Karpas-422 (cell line): ENCODE results near the gene TBCA. TPM values are rescaled to one million over a fixed set of nuclear protein-coding genes. Genes with fewer than 3 reads are reported as not detected.

Source experiments
- DNase-seq: peaks from one replicate; pipeline ENCODE4 v3.0.0-alpha.2; 2015
- H2AFZ ChIP-seq: fragments of 200-600 bp; sonication (generic); 2 replicates; pipeline ENCODE4 v1.6.1; 2014; ENCODE audit warnings: antibody characterized with exemption, low read length, mixed read lengths
- H3K27ac ChIP-seq: fragments of 200-600 bp; sonication (generic); 2 replicates; pipeline ENCODE4 v1.5.1; 2014; ENCODE audit warnings: mild to moderate bottlenecking, low read length, moderate library complexity
- H3K27me3 ChIP-seq: fragments of 200-600 bp; sonication (generic); 2 replicates; pipeline ENCODE4 v1.6.1; 2014; ENCODE audit warnings: low read length, mixed read lengths
- H3K36me3 ChIP-seq: fragments of 200-600 bp; sonication (generic); 2 replicates; pipeline ENCODE4 v1.6.1; 2014; ENCODE audit warnings: low read length, mixed read lengths; ENCODE audit not compliant: insufficient read depth
- H3K4me1 ChIP-seq: fragments of 200-600 bp; sonication (generic); 2 replicates; pipeline ENCODE4 v1.6.1; 2014; ENCODE audit warnings: mild to moderate bottlenecking, low read length, mixed read lengths
- H3K4me2 ChIP-seq: fragments of 200-600 bp; sonication (generic); 2 replicates; pipeline ENCODE4 v1.6.1; 2014; ENCODE audit warnings: low read length, low read depth, mild to moderate bottlenecking; ENCODE audit not compliant: poor library complexity, severe bottlenecking
- H3K4me3 ChIP-seq: fragments of 200-600 bp; sonication (generic); 2 replicates; pipeline ENCODE4 v1.5.1; 2014; ENCODE audit warnings: mild to moderate bottlenecking, antibody characterized with exemption, low read length, mixed read lengths
- H3K79me2 ChIP-seq: fragments of 200-600 bp; sonication (generic); 2 replicates; pipeline ENCODE4 v1.6.1; 2014; ENCODE audit warnings: mild to moderate bottlenecking, low read length, mixed read lengths
- H3K9ac ChIP-seq: fragments of 200-600 bp; sonication (generic); 2 replicates; pipeline ENCODE4 v1.6.0; 2014; ENCODE audit warnings: low read length
- H3K9me2 ChIP-seq: fragments of 200-600 bp; sonication (generic), shearing (Covaris generic); replicated peaks from 2 replicates; pipeline ENCODE4 v1.6.0; 2014; ENCODE audit warnings: mild to moderate bottlenecking, low read length, moderate library complexity; ENCODE audit not compliant: insufficient read depth
- H3K9me3 ChIP-seq: fragments of 300-700, 200-600 bp; sonication (generic); 2 replicates; pipeline ENCODE4 v1.6.1; 2014; ENCODE audit warnings: low read length, mixed read lengths
- H4K20me1 ChIP-seq: fragments of 200-600 bp; sonication (generic); 2 replicates; pipeline ENCODE4 v1.6.1; 2014; ENCODE audit warnings: mild to moderate bottlenecking, antibody characterized with exemption, low read length, low read depth; ENCODE audit not compliant: insufficient read depth
- total RNA-seq: library from RNA; depleted of rRNA; stranded (reverse); fragments of >200 nt; shearing (Covaris generic); gene quantifications from 2 replicates; pipeline ENCODE4 v1.2.3, GENCODE V29; 2014; ENCODE audit warnings: low replicate concordance

Gene TBCA
- total RNA-seq, 1 experiment from 2014 or later, result 324 TPM

GRCh38 chr5:77778398-77778797 lies 2.3 kb upstream of the TBCA start:
- no peak overlapping the region for H3K4me3 ChIP-seq
- no peak overlapping the region for H3K9ac ChIP-seq
- no peak overlapping the region for H3K4me2 ChIP-seq
- peaks cover 22% of the 10 kb centered on the region for H3K4me1 ChIP-seq
- H3K9me3 ChIP-seq, result no peaks in the 10 kb centered on the region
- no peak for DNase-seq
- H4K20me1 ChIP-seq, result peaks cover 8% of the 10 kb centered on the region; the same call in 1 of the 2 replicates
- no peak overlapping the region for H3K27ac ChIP-seq
- H3K79me2 ChIP-seq, result peaks cover 27% of the 10 kb centered on the region
- peaks cover 10% of the 10 kb centered on the region for H3K36me3 ChIP-seq
- no peaks in the 10 kb centered on the region for H3K9me2 ChIP-seq
- H3K27me3 ChIP-seq, result no peaks in the 10 kb centered on the region
- no peak overlapping the region for H2AFZ ChIP-seq

DNA sequence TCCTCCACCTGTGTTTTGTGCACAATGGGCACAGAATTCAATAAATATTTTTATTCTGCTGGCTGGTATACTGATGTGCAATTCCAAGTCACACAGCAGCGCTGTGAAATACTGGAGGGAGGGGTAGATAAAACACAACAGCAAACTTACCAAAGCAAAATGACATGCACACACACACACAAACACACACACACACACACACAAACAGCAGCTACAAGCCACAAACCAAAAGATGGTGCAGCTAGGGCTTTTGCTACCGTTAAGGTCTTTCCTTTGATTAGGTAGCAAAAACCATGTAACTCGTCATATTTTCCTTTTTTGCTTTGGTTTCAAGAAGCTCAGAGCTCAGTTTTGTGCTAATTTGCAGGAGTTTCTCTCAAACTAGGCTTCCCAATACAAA lies 1.8 kb upstream of the TBCA start:
- peaks cover 15% of the 10 kb centered on the region for H3K36me3 ChIP-seq
- H3K9me3 ChIP-seq, result no peaks in the 10 kb centered on the region
- no peaks in the 10 kb centered on the region for H3K9me2 ChIP-seq
- H3K27me3 ChIP-seq, result no peaks in the 10 kb centered on the region
- no peak overlapping the region for H3K4me3 ChIP-seq
- peaks cover 27% of the 10 kb centered on the region for H3K4me1 ChIP-seq
- peaks cover 11% of the 10 kb centered on the region; the same call in 1 of the 2 replicates for H4K20me1 ChIP-seq
- no peak overlapping the region for H3K27ac ChIP-seq
- peaks cover 31% of the 10 kb centered on the region for H3K79me2 ChIP-seq
- H2AFZ ChIP-seq, result no peak overlapping the region
- H3K4me2 ChIP-seq, result no peak overlapping the region
- no peak for DNase-seq
- no peak overlapping the region for H3K9ac ChIP-seq

DNA sequence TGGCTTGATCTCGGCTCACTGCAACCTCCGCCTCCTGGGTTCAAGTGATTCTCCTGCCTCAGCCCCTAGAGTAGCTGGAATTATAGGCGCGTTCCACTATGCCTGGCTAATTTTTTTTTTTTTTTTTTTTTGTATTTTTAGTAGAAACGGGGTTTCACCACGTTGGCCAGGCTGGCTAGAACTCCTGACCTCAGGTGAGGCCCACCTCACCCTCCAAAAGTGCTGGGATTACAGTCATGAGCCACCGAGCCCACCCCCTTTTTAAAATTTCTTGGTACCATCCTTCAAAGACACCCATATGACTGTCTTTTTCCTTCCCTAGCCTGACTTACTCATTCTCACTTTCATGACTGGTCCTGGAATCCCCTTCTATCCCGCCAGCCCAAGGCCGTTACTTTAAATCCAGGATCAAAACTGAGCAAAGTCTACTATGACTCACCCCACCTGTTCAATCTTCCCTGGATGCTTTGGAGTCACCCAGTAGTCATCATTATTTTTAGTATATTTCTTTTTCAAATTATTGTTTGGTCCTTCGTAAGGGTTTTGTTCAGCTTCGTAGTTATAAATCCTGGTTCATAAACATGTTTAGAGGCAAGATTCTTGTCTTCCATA lies 1.2 kb upstream of the TBCA start:
- Histone ChIP-seq H3K9me2 (no peaks in the 10 kb centered on the region), H3K27me3 (no peaks in the 10 kb centered on the region), H3K4me3 (no peak overlapping the region), H3K4me2 (no peak overlapping the region), H4K20me1 (peaks cover 11% of the 10 kb centered on the region; the same call in 1 of the 2 replicates), H3K9me3 (no peaks in the 10 kb centered on the region), H3K79me2 (peaks cover 37% of the 10 kb centered on the region), H2AFZ (no peak overlapping the region), H3K4me1 (peaks cover 31% of the 10 kb centered on the region), H3K36me3 (peaks cover 19% of the 10 kb centered on the region), H3K9ac (no peak overlapping the region), H3K27ac (no peak overlapping the region)
- DNase-seq, result no peak

- no peak for DNase-seq
- Histone ChIP-seq H3K79me2 (peaks cover 44% of the 10 kb centered on the region), H3K27me3 (no peaks in the 10 kb centered on the region), H3K4me3 (peak overlapping the region; percentile 90), H4K20me1 (peaks cover 11% of the 10 kb centered on the region; the same call in 1 of the 2 replicates), H3K27ac (no peak overlapping the region), H3K9me3 (no peaks in the 10 kb centered on the region), H3K4me1 (peaks cover 31% of the 10 kb centered on the region), H2AFZ (peak overlapping the region; percentile 93), H3K9ac (peak overlapping the region; percentile 61), H3K36me3 (peaks cover 25% of the 10 kb centered on the region), H3K4me2 (peak overlapping the region; percentile 78), H3K9me2 (no peaks in the 10 kb centered on the region)
These were observed 541 bp upstream of the TBCA start for GRCh38 chr5:77776554-77777206.

- Histone ChIP-seq H3K4me3 (peak overlapping the region; percentile 90), H3K27ac (peak overlapping the region; percentile 63), H3K9me2 (no peaks in the 10 kb centered on the region), H3K9ac (peak overlapping the region; percentile 83), H3K9me3 (no peaks in the 10 kb centered on the region), H3K79me2 (peaks cover 59% of the 10 kb centered on the region), H3K4me1 (peaks cover 31% of the 10 kb centered on the region), H4K20me1 (peaks cover 11% of the 10 kb centered on the region; the same call in 1 of the 2 replicates), H2AFZ (0 out of 2 replicates have a peak overlapping the region, but pooled peaks have one; percentile 7), H3K4me2 (peak overlapping the region; percentile 78), H3K27me3 (no peaks in the 10 kb centered on the region), H3K36me3 (peaks cover 38% of the 10 kb centered on the region)
- DNase-seq, result peak; percentile 72
These were observed 954 bp downstream of the TBCA start for GRCh38 chr5:77774981-77775789.

GRCh38 chr5:77773734-77774280 lies 2.3 kb downstream of the TBCA start:
- Histone ChIP-seq H3K27me3 (no peaks in the 10 kb centered on the region), H3K4me3 (peak overlapping the region; percentile 90), H3K4me2 (peak overlapping the region; percentile 78), H3K9me2 (no peaks in the 10 kb centered on the region), H3K4me1 (peaks cover 31% of the 10 kb centered on the region), H3K9ac (no peak overlapping the region), H3K27ac (0 out of 2 replicates have a peak overlapping the region, but pooled peaks have one; percentile 15), H3K9me3 (no peaks in the 10 kb centered on the region), H3K36me3 (peaks cover 52% of the 10 kb centered on the region), H4K20me1 (peaks cover 11% of the 10 kb centered on the region; the same call in 1 of the 2 replicates), H3K79me2 (peaks cover 73% of the 10 kb centered on the region), H2AFZ (no peak overlapping the region)
- no peak for DNase-seq

GRCh38 chr5:77772729-77773128 lies 3.4 kb downstream of the TBCA start:
- H3K9ac ChIP-seq, result no peak overlapping the region

More at GRCh38 chr5:77772729-77773128, 3.4 kb downstream of the TBCA start:
- H3K4me3 ChIP-seq, result no peak overlapping the region
- H3K4me2 ChIP-seq, result peak overlapping the region; percentile 78
- no peaks in the 10 kb centered on the region for H3K27me3 ChIP-seq
- H3K9me2 ChIP-seq, result no peaks in the 10 kb centered on the region
- H3K4me1 ChIP-seq, result peaks cover 31% of the 10 kb centered on the region
- no peak for DNase-seq
- H3K9me3 ChIP-seq, result no peaks in the 10 kb centered on the region
- H3K79me2 ChIP-seq, result peaks cover 83% of the 10 kb centered on the region
- no peak overlapping the region for H3K27ac ChIP-seq
- no peak overlapping the region for H2AFZ ChIP-seq
- peaks cover 11% of the 10 kb centered on the region; the same call in 1 of the 2 replicates for H4K20me1 ChIP-seq
- H3K36me3 ChIP-seq, result peaks cover 61% of the 10 kb centered on the region
